GM12878 (cell line): ENCODE results near the gene GALE. TPM values are rescaled to one million over a fixed set of nuclear protein-coding genes. Genes with fewer than 3 reads are reported as not detected.
A peak's percentile ranks its signal among the peaks of the same experiment; 100 is the strongest.
"Not testable (repeated sequence)": the region's sequence is repeated elsewhere in the genome, so short reads cannot be mapped to it uniquely, and the experiment has no call there.

Experiments
- ATAC-seq: fragments of 200-7000 bp; cut with Tn5 transposase; 3 replicates; pipeline ENCODE4 v1.9.1; 2020; ENCODE audit warnings: mild to moderate bottlenecking, moderate library complexity
- BruUV-seq: library from RNA; stranded (reverse); fragments of 400-500 nt; replicated peaks from 2 replicates; lab custom pipeline; 2021; lab: Mats Ljungman, UMichigan
- CTCF ChIA-PET: fragments of 300-600 bp; sonication (Branson Sonifier 250); formaldehyde crosslinking; extraction: SDS; loops from one replicate; lab custom pipeline; 2021; ENCODE audit warnings: inconsistent platforms; lab: Yijun Ruan, JAX
- POLR2A ChIA-PET: fragments of 350-600 bp; formaldehyde crosslinking; extraction: SDS; loops from one replicate; lab custom pipeline; 2021; ENCODE audit warnings: inconsistent platforms; lab: Charles Lee
- RAD21 ChIA-PET: fragments of 300-600 bp; sonication (Branson Sonifier 250); formaldehyde crosslinking; loops from one replicate; lab custom pipeline; 2023; ENCODE audit warnings: antibody characterized with exemption; ENCODE audit not compliant: unreplicated experiment; lab: Charles Lee
- SMC1A ChIA-PET: fragments of 300-600 bp; sonication (Branson Sonifier 250); formaldehyde crosslinking; loops from one replicate; lab custom pipeline; 2023; ENCODE audit not compliant: unreplicated experiment, uncharacterized antibody; lab: Charles Lee
- DNase-seq: peaks from one replicate; pipeline ENCODE4 v3.0.0-alpha.2; 2011; ENCODE audit warnings: low read depth, low spot score
- FAIRE-seq: peaks from 3 replicates; lab custom pipeline; 2011; peaks lifted over from hg19 to GRCh38; lab: Jason Lieb, UNC
- H2AFZ ChIP-seq: 2 replicates; pipeline ENCODE4 v1.6.0; 2011; ENCODE audit warnings: low read depth, low read length, control low read depth; ENCODE audit not compliant: control insufficient read depth
- H3K27ac ChIP-seq: 2 replicates; pipeline ENCODE4 v1.5.1; 2011; ENCODE audit warnings: control low read depth; ENCODE audit not compliant: control insufficient read depth, insufficient read depth
- H3K27me3 ChIP-seq, 2 experiments: replicated peaks in 1 of 2; 2 replicates each; pipeline versions ENCODE4 v1.6.0 to v1.6.1; 2011; ENCODE audit warnings: low read length in 1 of 2; ENCODE audit not compliant: control insufficient read depth in 2 of 2, insufficient read depth in 2 of 2
- H3K36me3 ChIP-seq, 2 experiments: 2 replicates each; pipeline ENCODE4 v1.5.1; 2011; ENCODE audit warnings: low read length in 1 of 2; ENCODE audit not compliant: control insufficient read depth in 2 of 2, insufficient read depth in 2 of 2
- H3K4me1 ChIP-seq: 2 replicates; pipeline ENCODE4 v1.6.1; 2011; ENCODE audit warnings: mild to moderate bottlenecking, low read length, moderate library complexity, mixed read lengths; ENCODE audit not compliant: control insufficient read depth, insufficient read depth
- H3K4me2 ChIP-seq: 2 replicates; pipeline ENCODE4 v1.6.0; 2011; ENCODE audit warnings: control low read depth; ENCODE audit not compliant: control insufficient read depth, insufficient read depth
- H3K4me3 ChIP-seq: fragments of 200-600 bp; sonication (generic); 2 replicates; pipeline ENCODE4 v1.5.1; 2016
- H3K79me2 ChIP-seq: 2 replicates; pipeline ENCODE4 v1.6.0; 2011; ENCODE audit warnings: low read length; ENCODE audit not compliant: control insufficient read depth, insufficient read depth
- H3K9ac ChIP-seq: 2 replicates; pipeline ENCODE4 v1.8.0; 2011; ENCODE audit warnings: low read length, control low read depth, mixed read lengths; ENCODE audit not compliant: control insufficient read depth, insufficient read depth
- H3K9me3 ChIP-seq: replicated peaks from 3 replicates; pipeline ENCODE4 v1.5.1; 2011; ENCODE audit warnings: mild to moderate bottlenecking, low read length; ENCODE audit not compliant: control insufficient read depth, insufficient read depth
- H4K20me1 ChIP-seq: 2 replicates; pipeline ENCODE4 v1.6.0; 2011; ENCODE audit not compliant: control insufficient read depth, insufficient read depth
- CEBPB ChIP-seq, 2 experiments: fragments of 150-350 bp in 1 of 2; IDR thresholded peaks; 2 replicates each; pipeline ENCODE4 v1.6.1; 2012 to 2014; ENCODE audit warnings: low read depth in 2 of 2, low read length in 2 of 2, borderline replicate concordance in 1 of 2, inconsistent platforms in 1 of 2
- E2F4 ChIP-seq: IDR thresholded peaks from 2 replicates; pipeline ENCODE4 v1.6.1; 2012; ENCODE audit warnings: low read depth, low read length, improper control_type of control experiment
- POLR2AphosphoS5 ChIP-seq: IDR thresholded peaks from 2 replicates; pipeline ENCODE4 v1.6.1; 2011; ENCODE audit warnings: mild to moderate bottlenecking, low read length, inconsistent platforms
- WGBS: methylation state at CpG from one replicate; pipeline ENCODE4 v1.1.6; 2016; ENCODE audit warnings: low lambda C conversion rate; ENCODE audit not compliant: insufficient replicate concordance, insufficient coverage; ENCODE audit errors: missing lambda C conversion rate; 5-methylcytosine and 5-hydroxymethylcytosine counted together
- in situ Hi-C: fragments of 300-500 bp; cut with MboI; formaldehyde crosslinking; loops from 9 replicates; pipeline ENCODE4 v1.14.3; 2018; ENCODE audit warnings: mixed read lengths
- intact Hi-C: fragments of 100-400 bp; cut with micrococcal nuclease; formaldehyde crosslinking; loops from one replicate; pipeline ENCODE4 v1.14.2; 2022; ENCODE audit not compliant: unreplicated experiment
- polyA plus RNA-seq, 11 experiments: library from polyadenylated mRNA; depleted of rRNA in 4 of 11; unstranded in 6 of 11; stranded (reverse) in 5 of 11; fragments of >200 nt; fragmentation: Nextera tagmentation in 4 of 11; fragmentation: Illumina TruSeq in 1 of 11; extraction: Ambion mirVana in 4 of 11; extraction: Trizol in 1 of 11; gene quantifications; 1 replicate in 1 of 11; 2 replicates in 10 of 11; pipeline versions ENCODE4 v1.2.1 to v1.2.3, GENCODE V29; 2011 to 2016; ENCODE audit warnings: inconsistent platforms in 2 of 11, missing spikeins in 2 of 11, low read depth in 1 of 11
- total RNA-seq, 4 experiments: library from RNA; depleted of rRNA in 3 of 4; stranded (reverse); fragments of >200 nt in 3 of 4; fragmentation: Illumina TruSeq in 1 of 4; extraction: Trizol in 1 of 4; gene quantifications; 2 replicates each; pipeline versions ENCODE4 v1.2.1 to v1.2.3, GENCODE V29; 2013 to 2021

Gene GALE
- total and polyA plus RNA-seq, 10 of the 15 experiments (the other 5 are each of a cell fraction or from before 2014, with no cell fraction given): 4.2 to 93.7 (median 40.4) TPM

DNA sequence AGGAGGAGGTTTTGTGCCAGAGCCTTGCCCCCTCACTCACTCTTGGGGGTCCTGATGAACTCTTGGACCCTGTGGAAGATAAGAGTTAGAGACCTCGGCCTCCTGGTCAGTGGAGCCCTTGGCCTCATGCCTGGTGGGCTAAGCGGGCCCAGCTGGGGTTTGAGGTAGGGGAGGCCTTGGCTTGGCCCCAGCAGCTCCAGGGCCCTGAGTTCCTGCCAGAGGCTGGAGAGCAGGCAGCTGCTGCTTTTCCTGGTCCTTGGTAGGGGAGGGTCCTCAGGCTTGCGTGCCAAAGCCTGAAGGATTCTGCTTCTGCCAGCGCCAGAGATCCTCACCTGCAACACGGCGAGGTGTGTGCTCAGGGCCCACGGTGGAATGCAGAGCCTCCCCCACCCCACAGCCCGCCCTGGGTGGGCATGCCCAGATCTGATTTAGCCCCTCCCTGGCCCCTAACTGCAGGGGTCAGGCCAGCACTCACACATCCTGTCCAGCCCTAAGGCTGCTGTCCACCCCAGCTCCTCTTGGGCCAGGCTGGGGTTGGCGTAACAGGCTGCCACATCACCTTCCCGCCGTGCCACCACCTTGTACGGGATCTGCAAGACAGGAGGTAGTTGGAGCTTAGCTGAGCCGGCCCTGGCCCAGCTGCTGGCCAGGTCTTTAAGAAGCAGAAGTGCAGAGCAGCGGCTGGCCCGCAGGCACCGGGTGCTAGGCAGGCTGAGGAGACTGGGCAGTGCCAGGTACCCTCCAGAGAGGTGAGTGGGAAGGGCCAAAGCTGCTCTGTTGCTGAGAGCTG, 4.7 kb downstream of the GALE start:
- peaks cover 32% of the 10 kb centered on the region for H3K79me2 ChIP-seq
- H3K4me3 ChIP-seq: no peak overlapping the region
- ATAC-seq (no peak), FAIRE-seq (no peak), DNase-seq (no peak)
- 97% methylated on average over 15 of the region's 16 CpGs for WGBS
- no peak overlapping the region for H3K4me2 ChIP-seq
- in situ Hi-C loops (loop anchor here (25.0 kb wide), 1 partner anchor 1441 kb away; the partner anchor contains the start of genes RSRP1 and SYF2), intact Hi-C loops (no loop called here)
- H3K27me3 ChIP-seq: no peaks in the 10 kb centered on the region
- ChIA-PET POLR2A (no interaction called here), CTCF (no interaction called here), SMC1A (no interaction called here), RAD21 (no interaction called here)
- TF ChIP-seq CEBPB (IDR thresholded peaks at IDR 0.05; ENCODE audit: borderline replicate concordance in 1 of 2, low read depth in 2 of 2, low read length in 2 of 2) (no peak), POLR2AphosphoS5 (0 out of 2 replicates have a peak, but pooled peaks have one; percentile 9), E2F4 (no peak)
- H3K4me1 ChIP-seq: peaks cover 12% of the 10 kb centered on the region
- no peaks in the 10 kb centered on the region for H4K20me1 ChIP-seq
- no peaks in the 10 kb centered on the region for H3K9me3 ChIP-seq
- peaks cover 4 to 16% of the 10 kb centered on the region in 2 experiments; a peak in 3 of 4 replicates for H3K36me3 ChIP-seq
- no peak overlapping the region for H2AFZ ChIP-seq
- BruUV-seq: no TSS peak
- H3K27ac ChIP-seq: no peak overlapping the region
- H3K9ac ChIP-seq: no peak overlapping the region

DNA sequence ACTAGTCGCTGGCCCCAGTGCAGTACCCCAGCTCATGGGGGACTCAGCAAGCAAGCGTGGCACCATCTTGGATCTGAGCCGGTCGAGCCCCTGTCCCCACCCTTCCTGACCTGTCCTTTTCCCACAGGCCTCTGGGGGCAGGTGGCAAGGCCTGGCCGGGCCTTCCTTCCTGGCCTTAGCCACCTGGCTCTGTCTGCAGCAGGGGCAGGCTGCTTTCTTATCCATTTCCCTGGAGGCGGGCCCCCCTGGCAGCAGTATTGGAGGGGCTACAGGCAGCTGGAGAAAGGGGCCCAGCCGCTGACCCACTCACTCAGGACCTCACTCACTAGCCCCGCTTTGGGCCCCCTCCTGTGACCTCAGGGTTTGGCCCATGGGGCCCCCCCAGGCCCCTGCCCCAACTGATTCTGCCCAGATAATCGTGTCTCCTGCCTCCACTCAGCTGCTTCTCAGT, 5.8 kb downstream of the GALE start:
- in situ Hi-C loops: loop anchor here (25.0 kb wide), 1 partner anchor 1443 kb away; the partner anchor contains the start of genes RSRP1 and SYF2
- WGBS: 80% methylated on average over 9 of the region's 9 CpGs
- FAIRE-seq, DNase-seq, H2AFZ ChIP-seq, H3K9me3 ChIP-seq, H3K27ac ChIP-seq, H3K9ac ChIP-seq, ATAC-seq, intact Hi-C loops, H4K20me1 ChIP-seq, H3K4me3 ChIP-seq, POLR2A ChIA-PET, BruUV-seq, H3K27me3 ChIP-seq, H3K4me2 ChIP-seq, RAD21 ChIA-PET, SMC1A ChIA-PET: not testable (repeated sequence)
- peaks cover 30% of the 10 kb centered on the region for H3K79me2 ChIP-seq
- H3K36me3 ChIP-seq: peaks cover 4 to 16% of the 10 kb centered on the region in 2 experiments; a peak in 3 of 4 replicates
- peaks cover 14% of the 10 kb centered on the region for H3K4me1 ChIP-seq
- CTCF ChIA-PET: interaction anchor here (1.2 to 1.4 kb wide), 2 partner anchors 15 to 20 kb away, joined by 3 read pairs; no protein-coding TSS in a partner anchor
